ENCODE data around the gene TLCD1.

TLCD1 gene

GRCh38 chr17:28756049-28756804 is 30.2 kb upstream of the TLCD1 start:
- no peak for TF ChIP-seq SIN3A (IDR thresholded peaks at IDR 0.05; ENCODE audit: borderline replicate concordance, insufficient read depth, low read length)
- no peak for TF ChIP-seq FOXP2 (optimal IDR thresholded peaks at IDR 0.05; ENCODE audit: borderline replicate concordance, extremely low read depth, extremely low read length, insufficient read depth)
- TF ChIP-seq POLR2AphosphoS5 (IDR thresholded peaks at IDR 0.05; ENCODE audit: low read depth, low read length): no peak
- TF ChIP-seq REST (IDR thresholded peaks at IDR 0.05; ENCODE audit: insufficient read depth in 1 of 2, low read depth in 2 of 2, low read length in 2 of 2): no peak
- TF ChIP-seq TAF1 (IDR thresholded peaks at IDR 0.05; ENCODE audit: borderline replicate concordance, insufficient read depth, low read length): no peak

GRCh38 chr17:28755486-28755885 is 29.5 kb upstream of the TLCD1 start:
- TF ChIP-seq SIN3A (IDR thresholded peaks at IDR 0.05; ENCODE audit: borderline replicate concordance, insufficient read depth, low read length): no peak
- TF ChIP-seq POLR2AphosphoS5 (IDR thresholded peaks at IDR 0.05; ENCODE audit: low read depth, low read length): no peak
- no peak for TF ChIP-seq REST (IDR thresholded peaks at IDR 0.05; ENCODE audit: insufficient read depth in 1 of 2, low read depth in 2 of 2, low read length in 2 of 2)
- TF ChIP-seq TAF1 (IDR thresholded peaks at IDR 0.05; ENCODE audit: borderline replicate concordance, insufficient read depth, low read length): no peak
- no peak for TF ChIP-seq FOXP2 (optimal IDR thresholded peaks at IDR 0.05; ENCODE audit: borderline replicate concordance, extremely low read depth, extremely low read length, insufficient read depth)

- TF ChIP-seq REST (IDR thresholded peaks at IDR 0.05; ENCODE audit: insufficient read depth in 1 of 2, low read depth in 2 of 2, low read length in 2 of 2) (no peak), POLR2AphosphoS5 (IDR thresholded peaks at IDR 0.05; ENCODE audit: low read depth, low read length) (no peak), FOXP2 (optimal IDR thresholded peaks at IDR 0.05; ENCODE audit: borderline replicate concordance, extremely low read depth, extremely low read length, insufficient read depth) (no peak), SIN3A (IDR thresholded peaks at IDR 0.05; ENCODE audit: borderline replicate concordance, insufficient read depth, low read length) (no peak), TAF1 (IDR thresholded peaks at IDR 0.05; ENCODE audit: borderline replicate concordance, insufficient read depth, low read length) (no peak)
Observed at GRCh38 chr17:28751600-28752366, 25.8 kb upstream of the TLCD1 start.

- TF ChIP-seq REST (IDR thresholded peaks at IDR 0.05; ENCODE audit: insufficient read depth in 1 of 2, low read depth in 2 of 2, low read length in 2 of 2) (no peak), FOXP2 (optimal IDR thresholded peaks at IDR 0.05; ENCODE audit: borderline replicate concordance, extremely low read depth, extremely low read length, insufficient read depth) (peak; percentile 47), POLR2AphosphoS5 (IDR thresholded peaks at IDR 0.05; ENCODE audit: low read depth, low read length) (peak; percentile 43; the same call in 1 of the 2 replicates)
Observed at GRCh38 chr17:28750178-28751047, 24.4 kb upstream of the TLCD1 start.
